Frontal cortex (tissue), 4 donors: ENCODE measurements around the gene NRP1. TPM values are rescaled to one million over a fixed set of nuclear protein-coding genes. Genes with fewer than 3 reads are reported as not detected.

Experiments
- DNase-seq, 2 donors: peaks; one replicate each; pipeline ENCODE4 v3.0.0; 2012; ENCODE audit warnings: low spot score in 2 of 2
- FAIRE-seq: peaks from 2 replicates; lab custom pipeline; 2012; peaks lifted over from hg19 to GRCh38; lab: Jason Lieb, UNC
- total RNA-seq: library from RNA; depleted of rRNA; stranded (reverse); fragments of >200 nt; gene quantifications from one replicate; pipeline ENCODE4 v1.2.3, GENCODE V29; 2014
- donor health status: control.
- donor health status: control.
- donor health status: control.

Gene NRP1
- total RNA-seq, 1 donor from 2014 or later: 49.3 TPM

DNA sequence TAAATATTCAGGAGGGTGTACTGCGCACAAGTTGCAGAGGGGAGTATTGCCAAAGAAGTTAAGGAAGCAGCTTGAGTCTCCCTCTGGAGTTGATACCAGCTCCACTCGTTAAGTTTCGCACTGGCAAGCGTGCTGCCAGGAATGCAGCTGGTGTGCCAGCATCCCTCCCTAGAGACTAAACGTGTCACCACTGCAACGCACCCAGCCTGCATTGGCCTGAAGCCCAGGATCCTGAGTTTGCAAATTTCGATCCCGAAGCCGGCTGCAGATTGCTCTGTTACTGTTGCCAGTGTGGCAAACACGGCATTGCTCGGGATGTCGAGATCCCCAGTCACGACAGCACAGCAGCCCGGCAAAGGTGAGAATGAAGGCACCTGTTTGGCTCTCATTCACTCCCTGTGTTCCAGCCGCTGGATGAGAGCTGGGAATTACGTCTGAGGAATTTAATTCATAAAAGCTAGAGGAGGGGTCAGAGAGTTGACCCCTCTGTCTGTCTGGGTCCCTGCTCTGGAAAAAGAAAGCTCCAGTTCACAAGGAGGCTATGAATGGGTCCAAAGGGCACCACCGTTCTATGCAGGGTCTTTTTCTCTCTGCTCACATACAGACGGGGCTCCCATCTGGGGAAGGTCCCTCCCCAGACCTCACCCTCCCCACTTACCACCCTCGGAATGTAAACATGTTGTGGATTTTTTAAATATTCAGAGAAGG lies 61.0 kb downstream of the NRP1 start:
- peak in 1 of 2 donors; percentile 30 for DNase-seq
- no peak for FAIRE-seq

DNA sequence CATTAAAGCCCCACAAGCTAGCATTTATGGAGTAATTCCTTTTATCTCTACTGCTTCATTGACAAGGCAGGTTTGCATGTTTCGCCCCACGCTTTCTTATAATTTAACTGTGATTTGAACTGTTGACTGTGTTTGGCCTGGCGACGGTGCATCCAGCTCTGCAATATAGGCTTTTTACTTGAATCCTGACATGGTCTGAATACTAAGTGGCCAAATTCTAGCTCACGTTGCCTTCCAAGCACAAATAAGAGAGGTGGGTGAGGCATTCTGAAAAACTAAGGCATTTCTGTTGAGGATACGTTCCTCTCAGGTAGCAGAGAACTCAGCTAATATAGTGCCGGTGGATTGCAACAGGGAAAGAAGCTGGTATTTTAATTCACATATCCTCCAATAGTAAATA lies 61.8 kb downstream of the NRP1 start:
- no peak for FAIRE-seq

DNA sequence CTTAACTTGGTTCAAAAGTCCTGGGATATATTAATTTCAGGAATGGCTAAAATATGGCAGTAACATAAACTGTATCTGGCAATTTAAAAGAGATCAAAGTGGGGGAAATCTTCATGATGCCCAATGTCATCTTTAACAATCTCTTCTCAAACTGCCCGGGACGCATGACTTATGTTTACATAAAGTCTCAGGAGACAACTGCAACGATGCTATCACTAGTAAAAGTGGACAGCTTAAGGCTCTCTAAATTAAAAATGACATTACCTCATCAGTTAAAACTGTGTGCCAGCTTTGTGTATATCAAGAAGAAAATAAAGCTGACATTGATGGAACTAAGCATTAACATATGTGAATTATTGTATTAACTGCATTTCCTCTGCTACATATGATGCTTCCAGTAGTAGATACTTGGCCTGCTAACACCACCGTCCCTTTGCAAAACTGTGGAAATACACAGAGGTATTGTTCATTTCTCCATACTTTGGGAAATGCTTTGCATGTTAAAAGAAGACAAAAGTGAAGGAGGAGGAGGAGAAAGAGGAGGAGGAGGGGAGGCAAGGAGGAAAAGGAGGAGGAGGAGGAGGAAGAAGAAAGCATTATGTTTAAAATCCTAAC lies 62.4 kb downstream of the NRP1 start:
- DNase-seq (no peak), FAIRE-seq (no peak)

More for the DNA sequence above, 61.8 kb downstream of the NRP1 start:
- no peak for DNase-seq

DNA sequence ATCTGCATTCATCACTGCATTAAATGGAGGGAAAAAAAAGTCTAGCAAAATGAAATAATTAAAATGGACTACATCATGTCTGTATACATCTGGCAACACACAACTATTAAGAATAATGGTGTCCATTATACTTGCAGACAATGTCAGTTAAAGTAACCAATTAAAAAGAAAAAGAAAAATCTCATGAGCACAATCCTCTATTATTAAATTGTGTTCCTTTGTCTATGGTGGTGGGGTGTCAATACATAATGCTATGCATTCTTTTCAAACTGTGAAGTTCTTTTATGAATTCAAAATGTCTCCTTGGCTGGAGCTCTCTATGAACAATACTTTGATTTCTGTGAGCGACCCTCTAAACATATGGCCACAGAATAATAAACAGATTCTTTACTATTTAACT lies 63.5 kb downstream of the NRP1 start:
- FAIRE-seq: peak; percentile 87
- DNase-seq: peak in 1 of 2 donors; percentile 8

DNA sequence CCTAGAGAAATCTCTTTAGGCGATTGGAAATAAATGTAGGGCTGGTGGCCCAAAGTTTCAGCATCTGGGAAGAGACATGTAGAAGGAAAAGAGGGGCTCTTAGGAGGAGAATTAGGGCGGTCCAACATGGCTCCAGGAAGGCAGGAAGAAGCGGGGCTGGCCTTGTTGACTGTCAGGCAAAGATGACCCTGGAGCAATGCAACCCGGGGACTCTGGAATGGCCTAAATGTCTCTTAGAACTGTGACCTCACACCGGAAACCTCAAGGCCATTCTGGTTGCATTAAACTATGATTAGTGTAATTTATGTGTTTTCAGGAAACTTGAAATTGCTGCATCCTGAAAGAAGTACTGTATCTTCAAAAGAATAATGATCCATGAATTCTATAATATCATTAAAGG lies 66.8 kb downstream of the NRP1 start:
- DNase-seq (no peak), FAIRE-seq (no peak)

DNA sequence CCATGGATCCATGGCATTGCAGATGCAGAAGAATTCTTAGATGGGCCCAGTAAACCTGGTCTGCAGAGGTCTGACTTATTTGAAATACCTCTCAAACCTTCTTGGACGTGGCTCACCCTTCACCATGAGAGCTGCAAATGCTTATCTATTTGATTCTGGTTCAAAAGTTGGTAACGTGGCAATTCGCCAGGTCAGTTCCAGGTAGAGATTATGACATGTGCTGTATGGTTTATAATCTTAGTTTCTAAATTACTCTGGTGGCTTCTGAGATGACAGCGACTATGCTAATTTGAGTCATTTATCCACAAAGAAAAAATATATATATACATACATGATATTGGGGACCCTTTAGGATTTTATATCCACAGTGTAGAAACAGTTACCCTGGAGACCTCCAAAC lies 68.8 kb downstream of the NRP1 start:
- DNase-seq: no peak
- FAIRE-seq: no peak

DNA sequence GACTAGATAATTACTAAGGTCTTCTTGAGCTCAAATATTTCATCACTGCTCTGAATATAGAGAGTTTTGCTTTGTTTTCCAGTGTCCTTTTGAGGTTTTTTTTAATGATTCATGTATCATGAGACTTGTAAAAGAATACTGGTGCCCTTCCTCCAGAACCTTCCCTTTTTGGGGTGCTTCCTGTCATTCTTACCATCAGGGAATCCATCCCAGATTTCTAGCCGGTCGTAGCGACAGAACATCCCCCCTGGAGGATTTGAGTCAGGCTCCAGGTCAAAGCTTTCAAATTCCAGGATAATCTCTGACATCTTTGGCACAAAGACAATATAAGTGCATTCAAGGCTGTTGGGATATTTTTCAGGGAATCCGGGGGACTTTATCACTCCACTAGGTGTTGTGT lies 71.0 kb downstream of the NRP1 start:
- FAIRE-seq: no peak

DNA sequence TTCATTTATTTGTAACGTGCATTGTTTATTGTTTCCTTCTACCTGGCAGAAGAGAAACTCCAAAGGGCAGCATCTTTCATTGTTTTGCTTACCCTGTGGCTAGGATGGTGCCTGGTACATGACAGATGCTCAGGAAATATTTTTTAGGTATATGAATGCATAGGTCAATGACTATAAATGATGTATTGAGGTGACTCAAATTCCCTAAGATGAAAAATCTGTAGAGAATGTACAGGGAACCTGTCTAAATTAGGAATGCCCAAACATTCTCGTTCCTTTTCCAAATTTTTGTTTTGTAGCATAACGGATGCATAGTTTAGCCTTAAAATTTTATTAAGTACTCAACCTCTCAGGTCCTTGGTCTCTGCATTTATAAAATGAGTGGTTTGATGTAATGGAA lies 71.6 kb downstream of the NRP1 start:
- no peak for DNase-seq
- no peak for FAIRE-seq

More for the DNA sequence above, 71.0 kb downstream of the NRP1 start:
- no peak for DNase-seq

DNA sequence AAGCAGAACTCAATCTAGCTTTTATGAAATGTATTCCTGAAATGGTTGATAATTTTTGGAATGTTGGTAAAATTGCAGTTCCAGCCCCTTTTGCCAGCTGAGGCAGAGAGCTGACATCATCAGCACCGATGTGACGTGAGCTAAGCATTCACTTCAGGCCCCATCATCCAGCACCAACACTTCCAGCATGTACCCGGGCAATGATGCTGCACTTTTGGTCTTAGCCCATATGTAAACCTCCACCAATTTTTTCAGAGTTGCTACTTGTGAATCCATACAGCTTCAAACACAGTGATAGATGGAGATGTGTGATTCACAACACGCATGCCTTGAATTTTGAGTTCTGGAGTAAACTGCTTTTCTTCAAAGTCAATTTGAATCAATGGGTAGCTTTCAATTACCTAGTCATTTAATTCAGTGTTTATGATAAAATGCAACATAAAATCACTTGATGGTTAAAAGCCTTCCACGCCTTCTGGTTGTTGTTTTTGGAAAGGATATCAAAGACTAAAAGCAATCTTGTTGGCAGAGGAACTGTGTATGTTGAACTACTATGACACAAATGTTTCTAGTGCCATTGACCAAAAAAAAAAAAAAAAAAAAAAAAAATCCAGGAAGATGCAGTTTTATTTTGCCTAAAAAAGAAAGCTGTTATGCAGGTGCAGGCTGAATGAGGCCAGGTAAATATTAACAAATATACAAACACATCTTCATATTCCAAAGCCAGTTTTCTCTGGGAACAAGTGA lies 73.9 kb downstream of the NRP1 start:
- DNase-seq (no peak), FAIRE-seq (no peak)

DNA sequence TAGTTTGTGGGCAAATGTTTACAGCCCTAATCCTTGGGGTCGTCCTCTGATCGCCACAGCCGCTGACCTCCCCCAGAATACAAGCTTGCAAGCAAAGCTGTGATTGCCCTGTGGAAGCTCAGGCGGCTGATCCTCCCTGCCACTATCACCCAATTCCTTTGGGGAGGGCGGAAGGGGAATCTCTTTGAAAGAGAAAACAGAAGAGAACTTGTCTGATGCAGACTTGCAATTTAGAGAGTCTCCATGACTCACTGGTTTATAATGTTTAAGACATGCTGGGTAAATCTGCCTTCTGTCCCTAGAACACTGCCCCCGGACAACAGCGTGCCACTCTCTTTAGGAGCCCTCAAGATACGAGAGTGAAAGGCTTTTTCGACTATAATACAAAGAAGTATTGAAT lies 75.5 kb downstream of the NRP1 start:
- DNase-seq (no peak), FAIRE-seq (no peak)

DNA sequence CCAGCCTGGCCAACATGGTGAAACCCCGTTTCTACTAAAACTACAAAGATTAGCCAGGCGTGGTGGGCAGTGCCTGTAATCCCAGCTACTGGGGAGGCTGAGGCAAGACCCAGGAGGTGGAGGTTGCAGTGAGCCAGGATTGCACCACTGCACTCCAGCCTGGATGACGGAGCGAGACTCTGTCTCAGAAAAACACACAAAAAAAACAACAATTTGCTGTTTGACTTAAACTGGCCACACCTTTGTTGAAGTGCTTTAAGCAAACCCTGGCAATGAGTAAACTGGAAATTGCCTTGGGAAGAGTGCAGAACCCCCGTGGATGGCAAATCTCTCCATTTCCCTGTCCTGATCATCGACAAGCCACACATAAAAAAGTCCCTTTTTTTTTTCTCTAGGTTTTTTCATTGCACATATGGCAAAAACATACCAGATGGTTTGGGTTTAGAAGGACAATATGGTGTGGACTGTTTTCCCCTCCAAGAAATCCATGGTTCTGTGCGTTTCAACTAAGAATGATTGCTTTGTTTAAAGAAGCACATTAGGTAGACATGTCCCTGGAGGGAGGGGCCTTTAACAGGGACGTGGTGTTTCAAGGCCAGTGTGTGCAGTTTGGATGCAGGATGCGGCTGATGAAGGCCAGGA lies 76.9 kb downstream of the NRP1 start:
- DNase-seq (no peak), FAIRE-seq (no peak)

DNA sequence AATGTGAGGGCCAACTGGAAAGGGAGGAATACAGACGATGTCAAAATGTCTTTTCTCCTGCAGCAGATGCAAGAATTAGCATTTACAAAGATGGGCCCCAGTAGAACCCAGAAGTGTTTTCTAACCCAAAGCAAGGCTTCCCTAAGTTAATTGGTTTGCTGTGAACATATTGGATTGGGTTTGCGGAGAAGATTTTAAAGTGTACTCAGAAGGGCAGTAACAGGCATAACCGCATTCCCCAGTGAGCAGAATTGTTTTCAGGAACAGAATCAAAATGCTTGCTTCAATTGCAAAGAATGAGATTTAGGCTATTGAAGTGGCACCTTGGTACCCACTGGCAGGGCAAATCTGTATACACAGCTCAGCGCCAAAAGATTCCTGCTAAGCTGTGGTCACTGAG lies 78.0 kb downstream of the NRP1 start:
- no peak for FAIRE-seq
- DNase-seq: no peak

DNA sequence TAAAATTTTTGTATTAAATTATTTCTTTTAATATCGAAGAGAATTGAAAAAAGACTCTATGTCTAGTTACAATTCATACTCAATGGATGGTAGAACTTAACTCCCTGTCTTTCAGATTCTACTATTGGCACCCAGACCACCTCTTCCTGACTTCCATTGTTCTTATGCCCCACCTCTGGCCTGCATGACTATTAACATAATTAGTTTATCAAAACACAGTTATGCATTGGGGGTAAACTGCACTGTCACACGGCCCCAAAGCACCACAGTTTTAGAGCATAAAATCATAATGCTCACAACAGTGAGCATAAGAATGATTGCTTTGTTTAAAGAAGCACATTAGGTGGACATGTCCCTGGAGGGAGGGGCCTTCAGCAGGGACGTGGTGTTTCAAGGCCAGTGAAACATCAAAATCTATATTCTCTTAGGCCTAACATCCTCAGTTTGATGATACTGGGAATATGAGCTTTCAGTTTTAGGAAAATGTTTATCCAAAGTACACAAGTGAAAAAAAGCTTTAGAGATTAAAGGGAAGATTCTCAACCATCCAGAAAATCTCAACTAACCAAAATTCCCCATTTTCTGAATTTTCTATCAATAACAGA lies 79.8 kb downstream of the NRP1 start:
- no peak for FAIRE-seq
- DNase-seq: no peak

DNA sequence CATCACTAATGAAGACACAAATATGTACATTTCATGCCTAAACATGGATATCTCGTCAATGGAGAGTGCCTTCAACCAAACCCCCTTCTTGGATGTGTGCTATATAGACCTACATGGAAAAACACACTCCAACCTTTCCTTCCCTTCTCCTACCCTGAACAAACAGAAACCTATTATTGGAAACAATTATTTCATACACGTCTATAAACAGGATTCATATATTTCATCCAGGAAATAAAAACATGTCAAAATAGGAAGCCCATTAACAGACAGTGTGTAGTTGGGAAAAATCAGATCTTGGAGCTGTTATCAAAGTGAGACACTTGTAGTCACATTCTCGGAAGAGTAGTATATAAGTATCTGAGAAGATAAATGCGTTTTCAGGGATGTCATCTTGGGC lies 81.1 kb downstream of the NRP1 start:
- DNase-seq: no peak
- FAIRE-seq: no peak

DNA sequence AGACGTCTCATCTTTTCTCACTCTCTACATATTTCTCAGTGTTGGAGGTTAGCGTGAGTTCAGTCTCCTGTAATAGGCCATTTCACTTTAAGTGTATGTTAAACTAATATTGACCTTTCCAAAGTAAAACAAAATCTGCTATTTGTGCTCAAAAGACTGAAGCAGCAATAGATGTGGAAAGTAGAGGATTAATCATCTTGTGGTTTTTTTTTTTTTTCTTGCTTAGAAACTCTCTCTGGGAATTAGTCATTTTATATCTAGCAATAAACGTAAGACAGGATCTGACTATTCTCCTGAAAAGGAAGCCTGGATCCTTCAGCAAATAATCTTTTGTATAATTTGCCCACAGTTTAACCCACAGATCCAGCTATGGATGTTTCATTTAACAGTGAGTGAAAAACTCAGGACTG lies 81.7 kb downstream of the NRP1 start:
- FAIRE-seq (no peak), DNase-seq (no peak)

DNA sequence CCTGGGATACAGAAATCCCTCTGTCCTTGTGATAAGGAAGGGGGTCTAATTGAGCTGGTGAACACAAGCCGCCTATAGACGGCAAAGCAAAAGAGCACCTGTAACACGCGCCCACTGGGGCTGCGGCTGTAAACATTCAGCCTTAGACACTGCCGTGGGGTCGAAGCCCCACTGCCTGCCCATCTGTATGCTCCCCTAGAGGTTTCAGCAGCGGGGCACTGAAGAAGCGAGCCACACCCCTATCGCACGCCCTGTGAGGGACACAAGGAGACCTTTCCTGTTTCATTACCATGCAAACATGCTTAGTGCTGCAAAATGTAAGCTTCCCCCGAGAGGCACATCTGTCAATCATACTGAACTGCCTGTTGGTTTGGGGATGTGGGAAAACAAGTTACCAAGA lies 82.1 kb downstream of the NRP1 start:
- no peak for FAIRE-seq
- DNase-seq: no peak

DNA sequence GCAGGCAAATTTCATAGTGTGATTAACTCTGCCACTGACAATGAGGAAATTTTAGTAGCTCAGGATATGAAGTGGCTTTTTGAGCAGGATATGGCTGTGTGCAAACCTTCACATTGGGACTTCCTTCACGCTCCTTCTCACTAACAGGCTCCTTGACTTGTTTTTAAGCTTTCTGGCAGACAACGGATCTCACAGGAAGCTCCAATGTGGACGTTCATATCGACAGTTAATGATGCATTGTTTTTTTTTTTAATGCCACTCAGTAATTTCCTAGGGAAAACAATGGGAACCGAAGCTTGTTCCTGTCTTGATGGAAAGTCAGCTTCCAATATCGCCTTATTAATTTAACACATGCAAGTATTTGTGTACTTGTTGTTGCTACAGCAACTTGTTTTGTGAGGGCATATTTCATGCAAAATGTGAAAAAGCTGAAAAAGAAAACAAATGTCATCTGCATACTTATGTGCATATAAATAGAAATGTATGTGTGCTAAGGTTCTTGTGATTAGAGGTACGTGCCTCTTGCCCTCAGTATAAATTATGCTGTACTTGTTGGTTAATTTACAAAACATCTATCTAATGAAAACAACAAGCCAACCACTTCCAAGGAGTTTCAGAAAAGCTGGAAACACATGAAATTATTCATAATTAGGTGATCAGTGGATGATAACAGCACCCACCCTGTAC lies 84.7 kb downstream of the NRP1 start:
- FAIRE-seq (no peak), DNase-seq (no peak)

DNA sequence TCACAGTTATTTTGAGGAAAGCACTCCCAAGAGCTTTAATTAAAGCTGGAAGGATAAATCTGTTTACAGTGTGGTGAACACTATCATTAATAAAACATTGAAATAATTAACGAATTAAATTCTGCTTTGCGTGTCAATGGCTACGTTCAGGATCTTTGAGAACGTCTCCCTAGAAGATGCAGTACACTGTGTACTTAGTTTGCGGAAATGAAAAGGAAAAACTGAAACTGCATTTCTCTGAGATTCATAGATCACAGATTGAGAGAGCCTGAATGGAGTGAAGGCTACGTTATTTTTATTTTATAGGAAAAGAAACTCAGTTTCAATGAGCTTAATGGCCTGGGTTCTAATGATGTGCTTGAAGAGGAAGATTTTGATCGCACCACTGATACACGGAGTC lies 85.3 kb downstream of the NRP1 start:
- DNase-seq: no peak
- FAIRE-seq: no peak

DNA sequence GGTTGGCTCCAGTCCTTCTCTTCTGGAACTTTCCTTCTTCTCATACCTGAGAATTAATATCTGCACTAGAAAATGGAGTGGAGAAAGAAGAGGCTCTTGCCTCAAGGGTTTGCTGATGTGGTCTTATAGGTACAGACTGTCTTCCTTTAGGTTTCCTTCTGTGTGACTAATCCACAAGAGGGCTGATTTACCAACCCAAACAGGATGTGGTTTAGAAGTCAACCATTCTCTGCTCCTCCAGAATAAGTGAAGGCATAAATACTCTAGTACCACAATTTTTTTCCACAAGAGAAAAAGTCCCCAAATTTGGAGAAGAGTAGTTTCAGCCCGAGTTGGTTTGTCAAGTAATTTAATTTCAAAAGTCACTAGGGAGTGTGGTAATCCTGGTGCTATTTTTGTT lies 85.8 kb downstream of the NRP1 start:
- DNase-seq (no peak), FAIRE-seq (no peak)
